Stimulated activated CD4-positive, alpha-beta T cell treated with anti-CD3 and anti-CD28 coated beads, Interleukin-4, amount 100 ng/mL, for 1 hour (primary cell): Measurements from ENCODE around the gene NINJ2.
A peak's percentile ranks its signal among the peaks of the same experiment; 100 is the strongest.
"Not testable (repeated sequence)": the region's sequence is repeated elsewhere in the genome, so short reads cannot be mapped to it uniquely, and the experiment has no call there.

ENCODE experiments used
- DNase-seq: peaks from one replicate; pipeline ENCODE4 v3.0.0-alpha.2; 2020

NINJ2 gene

GRCh38 chr12:663293-663871, at the start of gene NINJ2:
NINJ2 (minus strand) TSS chr12:663445; CDS start chr12:663360, 85 bp downstream.
- peak; percentile 26 for DNase-seq

- no peak for DNase-seq
Observed at GRCh38 chr12:712172-712863, 49.1 kb upstream of the NINJ2 start.

- DNase-seq: no peak
Observed at GRCh38 chr12:709455-710020, 46.3 kb upstream of the NINJ2 start.

GRCh38 chr12:708084-708483, 44.8 kb upstream of the NINJ2 start:
- DNase-seq: not testable (repeated sequence)

GRCh38 chr12:704516-705242, 41.4 kb upstream of the NINJ2 start:
- no peak for DNase-seq

GRCh38 chr12:701896-702539, 38.8 kb upstream of the NINJ2 start:
- DNase-seq: no peak

- no peak for DNase-seq
Observed at GRCh38 chr12:700016-700415, 36.8 kb upstream of the NINJ2 start.

- DNase-seq: not testable (repeated sequence)
Observed at GRCh38 chr12:698222-698621, 35.0 kb upstream of the NINJ2 start.

- DNase-seq: no peak
Observed at GRCh38 chr12:697481-697880, 34.2 kb upstream of the NINJ2 start.

- DNase-seq: no peak
Observed at GRCh38 chr12:694734-695503, 31.7 kb upstream of the NINJ2 start.

GRCh38 chr12:693934-694533, 30.8 kb upstream of the NINJ2 start:
- DNase-seq: no peak

- DNase-seq: no peak
Observed at GRCh38 chr12:692274-692673, 29.0 kb upstream of the NINJ2 start.

GRCh38 chr12:690466-690865, 27.2 kb upstream of the NINJ2 start:
- no peak for DNase-seq

- peak; percentile 59 for DNase-seq
Observed at GRCh38 chr12:685388-685787, 22.1 kb upstream of the NINJ2 start.

- no peak for DNase-seq
Observed at GRCh38 chr12:684416-684815, 21.2 kb upstream of the NINJ2 start.

GRCh38 chr12:681568-682256, 18.5 kb upstream of the NINJ2 start:
- no peak for DNase-seq

- DNase-seq: no peak
Observed at GRCh38 chr12:678747-679712, 15.8 kb upstream of the NINJ2 start.

- no peak for DNase-seq
Observed at GRCh38 chr12:675562-675961, 12.3 kb upstream of the NINJ2 start.

GRCh38 chr12:674272-674781, 11.1 kb upstream of the NINJ2 start:
- DNase-seq: peak; percentile 72

GRCh38 chr12:673849-674248, 10.6 kb upstream of the NINJ2 start:
- no peak for DNase-seq
